Pancreas (tissue), 10 donors: ENCODE data around the gene PNLDC1. TPM values are rescaled to one million over a fixed set of nuclear protein-coding genes. Genes with fewer than 3 reads are reported as not detected.
"Not testable (repeated sequence)": the region's sequence is repeated elsewhere in the genome, so short reads cannot be mapped to it uniquely, and the experiment has no call there.

Experiments used
- ATAC-seq, 4 donors: fragments of 200-7000 bp; cut with Tn5 transposase; one replicate each; pipeline versions ENCODE4 v1.8.0 to v1.9.1; 2020; ENCODE audit warnings: mild to moderate bottlenecking in 4 of 4, moderate library complexity in 4 of 4
- DNase-seq, 6 donors: peaks; one replicate each; pipeline ENCODE4 v3.0.0-alpha.2; 2020
- FAIRE-seq: peaks from 2 replicates; lab custom pipeline; 2012; peaks lifted over from hg19 to GRCh38; lab: Jason Lieb, UNC
- H3K27ac ChIP-seq, 4 donors: fragments of 200-600 bp; sonication (generic); 1 replicate in 3 of 4; 2 replicates in 1 of 4; pipeline versions ENCODE4 v1.5.0 to v1.8.0; 2020
- H3K27me3 ChIP-seq, 4 donors: fragments of 200-600 bp; one replicate each; pipeline ENCODE4 v1.8.0; 2021
- H3K36me3 ChIP-seq, 3 donors: fragments of 200-600 bp; sonication (generic) in 1 of 3; one replicate each; pipeline versions ENCODE4 v1.5.0 to v1.8.0; 2020 to 2021
- H3K4me1 ChIP-seq, 3 donors: fragments of 200-600 bp; one replicate each; pipeline ENCODE4 v1.8.0; 2021
- H3K4me3 ChIP-seq, 4 donors: fragments of 200-600 bp; sonication (generic) in 2 of 4; one replicate each; pipeline versions ENCODE4 v1.5.0 to v1.8.0; 2020 to 2021
- H3K9me3 ChIP-seq, 4 donors: fragments of 200-600 bp; one replicate each; pipeline ENCODE4 v1.8.0; 2021
- WGBS, 2 donors: extraction: QIAGEN DNeasy Blood & Tissue Kit; methylation state at CpG; one replicate each; pipeline ENCODE4 v1.1.7; 2013; 5-methylcytosine and 5-hydroxymethylcytosine counted together
- intact Hi-C, 3 donors: fragments of 100-400 bp; cut with DNase I; formaldehyde crosslinking; loops; one replicate each; pipeline versions ENCODE4 v1.11.1 to v1.14.2; 2022
- polyA plus RNA-seq, 2 donors: library from polyadenylated mRNA; stranded (reverse); fragments of 200-250 nt; gene quantifications; one replicate each; pipeline ENCODE4 v1.2.3, GENCODE V29; 2013
- total RNA-seq, 6 donors: library from RNA; stranded (reverse); fragmentation: NEBNext Ultra II Directional in 4 of 6; extraction: Animal tissue kit (Norgen Biotek cat#: 25700) in 4 of 6; gene quantifications; one replicate each; pipeline versions ENCODE4 v1.2.1 to v1.2.4, GENCODE V29; 2021 to 2023
- TF ChIP-seq, protein P1 (sequence below), 4 donors: fragments of 200-600 bp; sonication (generic) in 3 of 4; IDR thresholded peaks; one replicate each; pipeline versions ENCODE4 v1.5.0 to v1.8.0; 2021; ENCODE audit warnings: antibody characterized with exemption in 4 of 4
- donor health status: healthy with polysubstance abuse.
- donor health status: DM: no; HTN: no; CAD: no; lungs with moderate emphysema.
- donor health status: DM: no; HTN: no; CAD: no.
- donor health status: control.
- donor health status: control.
- donor health status: Bipolar disorder and iron deficiency.
- donor health status: DM: yes; HTN: yes; CAD: no.
- donor health status: DM: no; HTN: no; CAD: no.
- donor health status: DM: no; HTN: no; CAD: no.
- donor health status: DM: yes; HTN: yes; CAD: no.

The PNLDC1 gene
- total and polyA plus RNA-seq, 8 donors = 0.21 to 1.7 (median 0.50) TPM

DNA sequence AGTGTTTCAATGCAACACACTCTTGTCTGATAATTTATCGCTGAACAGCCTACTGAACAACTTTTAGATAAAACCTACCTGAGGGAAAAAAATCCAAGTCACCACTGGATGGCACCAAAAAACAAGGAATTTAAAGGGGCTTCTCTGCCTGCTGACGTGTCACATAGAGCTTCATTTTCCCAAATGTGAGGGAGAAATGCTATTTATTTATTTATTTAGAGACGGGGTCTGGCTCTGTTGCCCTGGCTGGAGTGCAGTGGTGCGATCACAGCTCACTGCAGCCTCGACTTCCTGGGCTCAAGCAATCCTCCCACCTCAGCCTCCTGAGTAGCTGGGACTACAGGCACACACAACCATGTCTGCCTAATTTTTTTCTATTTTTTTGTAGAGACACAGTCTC lies 63.3 kb downstream of the PNLDC1 start:
- H3K27ac ChIP-seq, H3K36me3 ChIP-seq, H3K27me3 ChIP-seq, H3K9me3 ChIP-seq, H3K4me1 ChIP-seq, H3K4me3 ChIP-seq: not testable (repeated sequence)
- FAIRE-seq = peak; percentile 9
- intact Hi-C loops = loop anchor here in 2 of 3 donors (10.0 kb wide), 2 partner anchors 81 to 591 kb away; no protein-coding TSS in a partner anchor
- 17 to 29% methylated on average over 5 of the region's 5 CpGs for WGBS, 2 donors
- TF ChIP-seq, protein P1, sequence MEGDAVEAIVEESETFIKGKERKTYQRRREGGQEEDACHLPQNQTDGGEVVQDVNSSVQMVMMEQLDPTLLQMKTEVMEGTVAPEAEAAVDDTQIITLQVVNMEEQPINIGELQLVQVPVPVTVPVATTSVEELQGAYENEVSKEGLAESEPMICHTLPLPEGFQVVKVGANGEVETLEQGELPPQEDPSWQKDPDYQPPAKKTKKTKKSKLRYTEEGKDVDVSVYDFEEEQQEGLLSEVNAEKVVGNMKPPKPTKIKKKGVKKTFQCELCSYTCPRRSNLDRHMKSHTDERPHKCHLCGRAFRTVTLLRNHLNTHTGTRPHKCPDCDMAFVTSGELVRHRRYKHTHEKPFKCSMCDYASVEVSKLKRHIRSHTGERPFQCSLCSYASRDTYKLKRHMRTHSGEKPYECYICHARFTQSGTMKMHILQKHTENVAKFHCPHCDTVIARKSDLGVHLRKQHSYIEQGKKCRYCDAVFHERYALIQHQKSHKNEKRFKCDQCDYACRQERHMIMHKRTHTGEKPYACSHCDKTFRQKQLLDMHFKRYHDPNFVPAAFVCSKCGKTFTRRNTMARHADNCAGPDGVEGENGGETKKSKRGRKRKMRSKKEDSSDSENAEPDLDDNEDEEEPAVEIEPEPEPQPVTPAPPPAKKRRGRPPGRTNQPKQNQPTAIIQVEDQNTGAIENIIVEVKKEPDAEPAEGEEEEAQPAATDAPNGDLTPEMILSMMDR (IDR thresholded peaks at IDR 0.05) = peak in 2 of 4 donors; percentile 28 to 29
- peak; percentile 79 to 92 (median 88) for ATAC-seq
- DNase-seq = peak in 3 of 6 donors; percentile 27 to 63 (median 31)

DNA sequence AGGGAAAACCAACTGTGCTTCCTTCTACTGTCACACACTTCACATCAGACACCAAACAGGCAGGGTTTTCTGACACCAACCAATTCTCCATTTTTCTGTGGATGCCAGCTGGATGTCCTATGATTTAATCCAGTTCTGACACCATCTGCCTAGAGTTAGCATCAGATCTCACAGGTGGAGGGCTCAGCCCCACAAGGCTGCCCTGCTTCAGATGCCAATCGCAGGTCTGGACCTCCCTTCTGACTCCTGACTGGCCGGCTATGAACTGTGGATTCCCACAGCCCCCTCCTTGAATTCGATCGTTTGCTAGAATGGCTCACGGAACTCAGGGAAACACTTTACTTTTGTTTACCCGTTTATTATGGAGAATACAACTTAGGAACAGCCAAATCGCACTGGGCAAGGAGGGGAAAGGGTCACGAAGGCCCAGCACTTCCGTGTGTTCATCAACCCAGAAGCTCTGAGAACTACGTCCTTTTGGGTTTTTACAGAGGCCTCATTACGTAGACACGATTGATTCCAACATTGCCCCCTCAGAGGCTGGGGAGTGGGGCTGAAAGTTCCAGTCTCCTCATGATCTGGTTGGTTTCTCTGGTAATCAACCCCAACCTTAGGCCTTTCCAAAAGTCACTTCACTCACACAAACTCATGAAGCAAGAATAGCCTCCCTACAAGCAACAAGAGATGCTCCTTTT lies 65.3 kb downstream of the PNLDC1 start:
- no peak overlapping the region for H3K27ac ChIP-seq
- intact Hi-C loops = loop anchor here in 2 of 3 donors (10.0 kb wide), 2 partner anchors 79 to 589 kb away; no protein-coding TSS in a partner anchor
- TF ChIP-seq, protein P1 (IDR thresholded peaks at IDR 0.05) = no peak
- no peaks in the 10 kb centered on the region for H3K4me1 ChIP-seq
- no peaks in the 10 kb centered on the region for H3K9me3 ChIP-seq
- FAIRE-seq (no peak), DNase-seq (no peak), ATAC-seq (no peak)
- WGBS, 2 donors = 85 to 89% methylated on average over 12 of the region's 12 CpGs
- no peaks in the 10 kb centered on the region for H3K27me3 ChIP-seq
- no peaks in the 10 kb centered on the region for H3K36me3 ChIP-seq
- no peak overlapping the region for H3K4me3 ChIP-seq

DNA sequence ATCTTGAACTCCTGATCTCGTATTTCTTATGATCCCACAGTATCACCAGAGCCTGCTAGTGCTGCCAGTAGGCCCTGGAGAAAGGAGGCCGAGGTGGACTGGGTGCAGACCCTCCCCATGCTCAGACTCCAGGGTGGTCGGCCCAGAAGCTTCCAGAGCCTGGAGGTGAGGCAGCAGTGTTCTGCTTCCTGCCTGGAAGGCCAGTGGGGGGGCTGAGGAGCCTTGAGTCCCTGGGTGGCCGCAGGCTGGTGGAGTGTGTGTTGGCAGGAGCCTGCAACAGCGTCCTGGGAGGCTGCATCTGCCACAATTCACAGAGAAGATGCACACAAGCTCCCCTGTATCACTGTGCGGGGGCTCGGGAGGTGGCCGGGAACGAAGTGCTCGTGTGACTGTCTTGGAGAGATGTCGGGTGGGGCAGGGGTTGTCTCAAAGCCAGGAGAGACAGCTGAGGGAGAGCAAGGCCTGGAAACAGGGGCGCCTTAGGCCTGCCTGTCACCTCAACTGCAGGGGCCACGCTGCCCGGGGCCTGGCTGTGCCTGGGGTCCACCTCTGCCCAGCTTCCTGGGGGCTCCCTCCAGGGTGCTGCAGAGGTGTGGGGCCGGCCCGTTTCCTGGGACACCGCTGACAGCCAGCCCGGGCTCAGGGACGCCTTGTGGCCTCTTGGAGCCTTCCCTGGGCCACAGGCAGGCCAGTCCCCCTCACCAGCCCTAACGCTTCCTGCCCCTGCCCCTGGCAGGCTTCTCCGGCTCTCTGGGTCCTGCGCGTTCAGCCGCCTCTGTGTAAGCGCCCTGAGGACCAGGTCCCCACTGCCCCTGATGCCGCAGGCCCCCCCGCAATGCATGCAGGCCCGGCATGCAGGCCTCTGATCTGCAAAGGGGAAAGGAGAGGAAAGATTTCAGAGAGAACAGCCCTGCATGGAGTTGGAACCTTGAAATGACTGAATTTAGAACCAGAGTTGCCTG lies 66.5 kb downstream of the PNLDC1 start:
- no peak for FAIRE-seq
- H3K36me3 ChIP-seq = no peaks in the 10 kb centered on the region
- H3K9me3 ChIP-seq = no peaks in the 10 kb centered on the region
- intact Hi-C loops = loop anchor here in 2 of 3 donors (10.0 kb wide), 2 partner anchors 78 to 588 kb away; no protein-coding TSS in a partner anchor
- 86 to 91% methylated on average over 28 of the region's 28 CpGs for WGBS, 2 donors
- H3K27ac ChIP-seq = no peak overlapping the region
- H3K4me1 ChIP-seq = no peaks in the 10 kb centered on the region
- TF ChIP-seq, protein P1 (IDR thresholded peaks at IDR 0.05) = no peak
- no peaks in the 10 kb centered on the region for H3K27me3 ChIP-seq
- no peak overlapping the region for H3K4me3 ChIP-seq
- no peak for DNase-seq
- ATAC-seq = no peak

Other genes starting within 250 kb of the PNLDC1 start
- 100 to 1,000 TPM; 155 to 792 (median 241) TPM for gene SOD2, start 107.0 kb upstream of the PNLDC1 start, total RNA-seq
- gene SOD2, start 107.0 kb upstream of the PNLDC1 start, polyA plus RNA-seq = 100 to 1,000 TPM in 1 of 2 donors, 10 to 100 TPM in 1; 97.7 to 162 TPM
- 10 to 100 TPM; 35.6 to 51.4 (median 42.8) TPM for gene WTAP, start 72.8 kb upstream of the PNLDC1 start, total RNA-seq
- gene WTAP, start 72.8 kb upstream of the PNLDC1 start, polyA plus RNA-seq = 10 to 100 TPM; 55.4 to 85.6 TPM
- 1 to 10 TPM; 3.3 to 9.6 (median 7.4) TPM for gene ACAT2, start 38.2 kb upstream of the PNLDC1 start, total RNA-seq
- gene ACAT2, start 38.2 kb upstream of the PNLDC1 start, polyA plus RNA-seq = 10 to 100 TPM in 1 of 2 donors, 1 to 10 TPM in 1; 6.7 to 10.1 TPM
- gene TCP1, start 10.7 kb upstream of the PNLDC1 start, total RNA-seq = 10 to 100 TPM; 60.6 to 85.1 (median 75.2) TPM
- 10 to 100 TPM; 43.7 to 91.7 TPM for gene TCP1, start 10.7 kb upstream of the PNLDC1 start, polyA plus RNA-seq
- 10 to 100 TPM; 19.3 to 28.2 (median 25.0) TPM for gene MRPL18, start 9.8 kb upstream of the PNLDC1 start, total RNA-seq
- 10 to 100 TPM; 45.0 to 47.9 TPM for gene MRPL18, start 9.8 kb upstream of the PNLDC1 start, polyA plus RNA-seq
- gene MAS1, start 90.7 kb downstream of the PNLDC1 start, total RNA-seq = not detected
- gene MAS1, start 90.7 kb downstream of the PNLDC1 start, polyA plus RNA-seq = under 1 TPM in 1 of 2 donors, not detected in 1; under 0.01 TPM
- gene IGF2R, start 168.8 kb downstream of the PNLDC1 start, total RNA-seq = 10 to 100 TPM; 27.5 to 54.0 (median 37.7) TPM
- gene IGF2R, start 168.8 kb downstream of the PNLDC1 start, polyA plus RNA-seq = 10 to 100 TPM; 11.0 to 14.5 TPM